NCI-H1105 (cell line): Measurements from ENCODE around the gene RINT1.
"Not testable (repeated sequence)": the region's sequence is repeated elsewhere in the genome, so short reads cannot be mapped to it uniquely, and the experiment has no call there.

Experiments
- DNase-seq: peaks from one replicate; lab custom pipeline; 2025; lab: John Stamatoyannopoulos, UW

Gene RINT1

DNA sequence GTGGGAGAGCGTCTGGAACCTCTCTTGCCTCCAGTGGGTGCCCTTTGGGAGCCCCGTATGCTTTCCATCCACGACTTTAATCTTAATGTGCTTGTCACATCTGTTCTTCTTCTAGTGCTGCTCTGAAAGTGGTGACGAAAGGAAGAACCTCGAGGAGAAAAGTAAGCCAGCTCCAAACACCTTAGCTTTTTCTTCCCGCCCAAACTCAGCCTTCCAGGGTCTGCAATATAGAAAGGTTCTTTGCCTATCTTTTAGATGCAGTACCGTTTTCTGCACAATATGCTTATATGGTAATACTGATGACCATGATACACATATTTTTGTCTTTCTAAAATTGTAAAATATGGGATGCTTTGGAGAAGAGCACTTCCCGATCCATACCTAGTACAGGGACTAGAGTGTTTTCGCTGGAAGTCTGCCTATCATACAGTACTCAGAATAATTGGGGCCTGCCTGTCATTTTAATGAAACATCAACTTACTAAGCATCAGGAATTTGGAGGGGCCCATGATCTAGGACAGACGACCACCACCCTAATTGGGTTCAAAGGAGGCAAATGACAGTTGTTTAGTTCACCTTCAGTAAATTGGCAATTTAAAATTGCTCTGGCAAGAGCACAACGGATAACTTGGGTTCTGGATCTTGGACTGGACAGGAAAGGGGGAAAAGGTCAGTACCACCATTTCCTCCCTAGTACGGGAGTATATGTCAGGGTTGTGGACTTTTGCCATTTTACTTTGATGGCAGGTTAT lies 884 bp downstream of the RINT1 start:
- DNase-seq: no peak

DNA sequence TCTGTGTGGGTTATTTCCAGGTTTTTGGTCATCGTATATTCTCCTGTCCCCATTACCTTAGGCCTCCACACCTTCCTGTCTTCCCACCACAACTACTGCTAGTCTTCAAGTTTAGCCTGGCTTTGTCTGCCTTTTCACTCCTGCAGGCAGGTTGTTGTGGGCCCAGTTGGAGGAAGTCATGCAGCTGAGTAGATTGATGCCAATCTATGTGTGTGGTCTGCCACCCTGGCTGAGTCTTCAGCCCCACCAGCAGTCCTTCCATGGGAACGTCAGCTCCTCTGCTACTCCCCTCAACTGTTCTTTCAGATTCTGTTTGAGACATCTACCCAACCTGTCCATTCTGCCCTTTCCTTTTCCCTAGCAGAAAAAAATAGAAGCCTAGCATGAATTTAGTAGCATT lies 6.3 kb downstream of the RINT1 start:
- no peak for DNase-seq

GRCh38 chr7:105559926-105560325 lies 27.9 kb downstream of the RINT1 start:
- no peak for DNase-seq

GRCh38 chr7:105565190-105565589 lies 33.2 kb downstream of the RINT1 start:
- DNase-seq: no peak

DNA sequence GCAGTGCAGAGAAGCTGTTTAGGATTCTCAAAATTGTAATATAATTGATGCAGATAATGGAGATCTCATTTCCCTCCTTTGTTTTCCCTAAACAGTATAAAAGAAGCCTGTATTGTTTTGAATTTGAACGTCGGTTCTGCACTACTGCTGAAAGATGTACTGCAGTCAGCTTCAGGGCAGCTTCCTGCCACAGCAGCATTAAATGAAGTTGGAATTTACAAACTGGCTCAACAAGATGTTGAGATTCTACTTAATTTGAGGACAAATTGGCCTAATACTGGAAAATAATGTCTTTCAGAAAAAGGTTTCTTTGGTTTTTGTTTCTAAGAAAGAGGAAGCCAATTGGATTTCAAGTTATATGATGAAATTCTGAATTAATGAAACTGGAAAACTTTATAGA lies 35.0 kb downstream of the RINT1 start:
- no peak for DNase-seq

- no peak for DNase-seq
These were observed 35.8 kb downstream of the RINT1 start for GRCh38 chr7:105567821-105568220.

DNA sequence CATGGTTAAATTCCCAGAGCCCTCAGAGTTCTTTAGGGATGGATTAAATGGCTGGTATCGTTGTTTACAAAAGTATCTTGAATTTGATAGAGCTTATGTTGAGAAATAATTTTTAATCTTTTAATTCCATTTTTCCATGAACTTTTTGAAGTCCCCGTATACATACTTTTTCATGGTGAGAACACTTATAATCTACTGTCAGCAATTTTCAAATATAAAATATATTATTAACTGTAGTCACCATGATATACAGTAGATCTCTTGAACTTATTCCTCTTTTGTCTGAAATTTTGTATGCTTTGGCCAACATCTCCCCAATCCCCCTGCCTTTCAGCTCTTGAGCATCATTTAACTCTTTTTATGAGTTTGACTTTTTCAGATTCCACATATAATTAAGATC lies 39.9 kb downstream of the RINT1 start:
- DNase-seq: no peak

GRCh38 chr7:105577251-105577650 lies 45.2 kb downstream of the RINT1 start:
- DNase-seq: no peak

GRCh38 chr7:105578496-105578895 lies 46.5 kb downstream of the RINT1 start:
- no peak for DNase-seq

DNA sequence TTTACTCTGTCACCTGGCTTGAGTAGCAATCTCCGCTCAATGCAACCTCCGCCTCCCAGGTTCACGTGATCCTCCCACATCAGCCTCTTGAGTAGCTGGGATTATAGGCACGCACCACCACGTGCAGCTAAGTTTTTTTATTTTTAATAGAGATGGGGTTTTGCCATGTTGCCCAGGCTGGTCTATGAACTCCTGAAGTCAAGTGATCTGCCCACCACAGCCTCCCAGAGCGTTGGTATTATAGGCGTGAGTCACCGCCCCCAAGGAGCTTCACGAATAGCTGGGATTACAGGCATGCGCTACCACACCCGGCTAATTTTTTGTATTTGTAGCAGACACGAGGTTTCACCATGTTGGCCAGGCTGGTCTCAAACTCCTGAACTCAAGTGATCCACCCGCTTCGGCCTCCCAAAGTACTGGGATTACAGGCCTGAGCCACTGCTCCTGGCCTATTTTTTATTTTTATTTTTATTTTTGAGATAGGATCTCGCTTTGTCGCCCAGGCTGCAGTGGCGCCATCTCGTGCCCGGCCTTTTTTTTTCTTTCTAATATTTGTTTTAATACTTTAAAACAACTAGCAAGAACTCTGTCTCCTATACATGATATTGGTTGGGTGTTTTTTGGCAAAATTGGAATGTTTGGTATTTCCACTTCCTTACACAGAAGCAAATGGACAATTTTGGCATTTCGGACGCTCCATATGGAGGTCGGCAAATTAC lies 48.2 kb downstream of the RINT1 start:
- no peak for DNase-seq

GRCh38 chr7:105581066-105581811 lies 49.2 kb downstream of the RINT1 start, which contains the start of gene EFCAB10:
Gene EFCAB10 (minus strand): TSS chr7:105581493. CDS start chr7:105581463, 30 bp downstream.
- DNase-seq: peak; percentile 92

GRCh38 chr7:105583061-105583460 lies 51.1 kb downstream of the RINT1 start:
- no peak for DNase-seq

GRCh38 chr7:105584165-105584564 lies 52.2 kb downstream of the RINT1 start:
- no peak for DNase-seq

DNA sequence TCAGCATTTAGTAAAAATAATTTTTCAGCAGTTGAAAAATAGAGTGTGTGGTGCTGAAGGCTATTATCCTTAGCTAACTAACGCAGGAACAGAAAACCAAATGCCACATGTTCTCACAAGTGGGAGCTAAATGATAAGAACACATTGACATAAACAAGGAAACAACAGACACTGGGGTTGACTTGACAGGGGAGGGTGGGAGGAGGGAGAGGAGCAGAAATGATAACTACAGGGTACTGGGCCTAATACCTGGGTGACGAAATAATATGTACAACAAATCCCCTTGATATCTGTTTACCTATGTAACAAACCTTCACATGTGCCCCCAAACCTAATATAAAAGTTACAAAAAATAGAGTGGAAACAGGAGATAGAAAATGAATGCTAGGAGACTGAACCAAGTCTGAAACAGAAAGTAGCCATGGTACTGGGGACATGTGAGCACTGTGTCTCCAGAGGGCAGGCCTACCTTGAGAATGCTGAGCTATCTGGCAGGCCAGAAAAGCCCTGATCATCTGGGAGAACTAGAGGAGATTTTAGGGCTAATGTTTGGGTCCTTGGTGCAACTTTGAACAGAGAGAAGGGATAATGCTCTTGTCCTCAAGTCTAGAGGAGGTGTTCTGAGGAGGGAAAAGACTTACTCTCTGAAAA lies 54.0 kb downstream of the RINT1 start:
- DNase-seq: no peak

DNA sequence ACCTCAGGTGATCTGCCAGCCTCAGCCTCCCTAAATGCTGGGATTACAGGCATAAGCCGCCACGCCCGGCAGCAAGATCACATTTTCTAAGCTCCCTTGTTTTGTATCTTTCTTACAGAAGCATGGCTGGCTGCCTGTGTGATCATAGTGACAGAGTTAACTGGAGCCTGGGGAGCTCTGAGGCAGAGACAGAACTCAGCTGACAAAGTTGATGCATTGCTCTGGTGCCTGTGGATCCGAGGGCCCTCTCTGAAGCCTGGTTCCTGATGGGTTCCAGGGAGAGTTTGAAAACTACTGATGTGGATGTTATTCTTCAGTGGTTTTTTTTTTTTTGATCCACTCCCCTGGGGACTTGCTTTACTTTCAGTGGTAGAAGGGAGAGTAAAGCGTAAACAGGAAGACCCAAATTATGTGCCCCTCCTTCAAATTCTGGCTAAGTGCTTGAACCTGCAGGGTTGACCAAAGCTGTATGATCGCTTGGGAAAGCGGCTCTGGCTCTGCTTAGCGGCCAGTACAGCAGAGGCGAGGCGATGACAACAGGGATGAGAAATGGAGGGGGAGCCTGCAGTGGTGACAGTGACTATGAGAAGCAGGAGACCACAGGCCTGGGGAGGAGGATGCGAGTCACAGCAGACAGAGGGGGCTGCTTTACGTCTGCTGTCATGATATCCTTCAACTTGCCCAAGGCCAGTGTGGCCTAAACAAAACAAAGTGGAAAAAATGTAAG lies 56.1 kb downstream of the RINT1 start:
- DNase-seq: no peak

- peak; percentile 72 for DNase-seq
These were observed 57.5 kb downstream of the RINT1 start for GRCh38 chr7:105589356-105590077.

GRCh38 chr7:105590793-105591192 lies 58.8 kb downstream of the RINT1 start:
- no peak for DNase-seq

GRCh38 chr7:105591522-105591921 lies 59.5 kb downstream of the RINT1 start:
- DNase-seq: no peak

- DNase-seq: peak; percentile 66
These were observed 62.0 kb downstream of the RINT1 start for GRCh38 chr7:105594034-105594433.

DNA sequence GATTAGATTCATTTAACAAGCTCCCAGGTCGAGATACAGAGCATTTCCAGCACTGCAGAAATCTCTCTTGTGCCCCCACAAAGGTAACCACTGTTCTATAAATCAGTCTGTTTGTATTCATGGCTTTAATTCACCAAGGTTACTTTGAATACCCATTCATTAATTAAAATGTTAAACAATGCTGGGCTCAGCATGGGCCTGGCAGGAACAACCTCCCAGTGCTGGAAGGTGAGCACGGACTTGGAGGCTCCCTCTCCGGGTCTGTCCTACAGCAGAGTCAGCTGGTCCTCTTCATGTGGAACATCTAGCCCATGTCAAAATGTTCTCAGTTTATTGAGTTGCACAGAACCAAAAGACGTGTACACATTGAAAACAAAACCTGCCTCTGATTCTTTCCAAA lies 64.9 kb downstream of the RINT1 start:
- no peak for DNase-seq

DNA sequence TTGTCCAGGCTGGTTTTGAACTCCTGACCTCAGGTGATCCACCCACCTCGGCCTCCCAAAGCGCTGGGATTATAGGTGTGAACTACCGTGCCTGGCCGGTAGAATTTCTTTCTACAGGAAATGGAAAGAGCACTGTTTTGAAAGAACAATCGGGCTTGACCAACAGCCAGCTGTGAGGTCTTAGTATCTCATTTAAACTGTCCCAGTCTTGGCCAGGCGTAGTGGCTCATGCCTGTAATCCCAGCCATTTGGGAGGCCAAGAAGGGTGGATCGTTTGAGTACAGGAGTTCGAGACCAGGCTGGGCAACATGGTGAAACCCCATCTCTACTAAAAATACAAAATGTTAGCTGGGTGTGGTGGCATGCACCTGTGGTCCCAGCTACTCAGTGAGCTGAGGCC lies 67.1 kb downstream of the RINT1 start:
- DNase-seq: not testable (repeated sequence)
